Esophagus muscularis mucosa (tissue), 4 donors: ENCODE measurements around the gene EPB42. TPM values are rescaled to one million over a fixed set of nuclear protein-coding genes. Genes with fewer than 3 reads are reported as not detected.

Experiments
- DNase-seq: peaks from one replicate; pipeline ENCODE4 v3.0.0-alpha.2; 2017; ENCODE audit errors: extremely low spot score
- H3K27ac ChIP-seq, 4 donors: fragments of 200-600 bp; sonication (generic); replicated peaks in 1 of 4; 1 replicate in 3 of 4; 2 replicates in 1 of 4; pipeline ENCODE4 v1.5.1; 2016 to 2019; ENCODE audit warnings: mild to moderate bottlenecking in 1 of 4
- H3K27me3 ChIP-seq, 4 donors: fragments of 200-600 bp; sonication (generic); one replicate each; pipeline versions ENCODE4 v1.5.1 to v1.6.0; 2016 to 2019
- H3K36me3 ChIP-seq, 4 donors: fragments of 200-600 bp; sonication (generic); one replicate each; pipeline ENCODE4 v1.5.1; 2016 to 2019
- H3K4me1 ChIP-seq, 4 donors: fragments of 200-600 bp; sonication (generic); one replicate each; pipeline ENCODE4 v1.5.1; 2016 to 2019
- H3K4me3 ChIP-seq, 4 donors: fragments of 200-600 bp; sonication (generic); 1 replicate in 2 of 4; 2 replicates in 2 of 4; pipeline ENCODE4 v1.5.1; 2016 to 2019; ENCODE audit warnings: mild to moderate bottlenecking in 4 of 4, moderate library complexity in 1 of 4
- H3K9me3 ChIP-seq, 4 donors: fragments of 200-600 bp; sonication (generic); 1 replicate in 3 of 4; 2 replicates in 1 of 4; pipeline ENCODE4 v1.5.1; 2016 to 2019
- CTCF ChIP-seq, 3 experiments: fragments of 200-600 bp in 2 of 3; fragments of 450-650 bp in 1 of 3; sonication (generic) in 2 of 3; IDR thresholded peaks; one replicate each; pipeline ENCODE4 v1.5.1; 2017 to 2019; ENCODE audit warnings: antibody characterized with exemption in 3 of 3, mild to moderate bottlenecking in 2 of 3, moderate library complexity in 1 of 3
- EP300 ChIP-seq: sonication (generic); formaldehyde crosslinking; IDR thresholded peaks from one replicate; pipeline ENCODE4 v1.6.1; 2017; ENCODE audit warnings: antibody characterized with exemption
- POLR2A ChIP-seq: fragments of 450-650 bp; IDR thresholded peaks from one replicate; pipeline ENCODE4 v1.6.1; 2017; ENCODE audit warnings: antibody characterized with exemption, moderate library complexity, mild to moderate bottlenecking, low read depth
- POLR2AphosphoS5 ChIP-seq, 2 donors: sonication (generic); formaldehyde crosslinking; IDR thresholded peaks; one replicate each; pipeline ENCODE4 v1.6.1; 2017; ENCODE audit warnings: antibody characterized with exemption in 2 of 2
- WGBS: methylation state at CpG from one replicate; pipeline ENCODE4 v1.1.5; 2018; 5-methylcytosine and 5-hydroxymethylcytosine counted together
- intact Hi-C: fragments of 100-400 bp; cut with DNase I; formaldehyde crosslinking; loops from one replicate; pipeline ENCODE4 v1.15.1; 2023
- total RNA-seq, 4 donors: library from RNA; depleted of rRNA; stranded (reverse); fragments of >200 nt; gene quantifications; one replicate each; pipeline versions ENCODE4 v1.1.0 to v1.2.1, GENCODE V29; 2016

EPB42 gene
- total RNA-seq, 4 donors from 2014 or later: 0.33 TPM; not detected in 3

DNA sequence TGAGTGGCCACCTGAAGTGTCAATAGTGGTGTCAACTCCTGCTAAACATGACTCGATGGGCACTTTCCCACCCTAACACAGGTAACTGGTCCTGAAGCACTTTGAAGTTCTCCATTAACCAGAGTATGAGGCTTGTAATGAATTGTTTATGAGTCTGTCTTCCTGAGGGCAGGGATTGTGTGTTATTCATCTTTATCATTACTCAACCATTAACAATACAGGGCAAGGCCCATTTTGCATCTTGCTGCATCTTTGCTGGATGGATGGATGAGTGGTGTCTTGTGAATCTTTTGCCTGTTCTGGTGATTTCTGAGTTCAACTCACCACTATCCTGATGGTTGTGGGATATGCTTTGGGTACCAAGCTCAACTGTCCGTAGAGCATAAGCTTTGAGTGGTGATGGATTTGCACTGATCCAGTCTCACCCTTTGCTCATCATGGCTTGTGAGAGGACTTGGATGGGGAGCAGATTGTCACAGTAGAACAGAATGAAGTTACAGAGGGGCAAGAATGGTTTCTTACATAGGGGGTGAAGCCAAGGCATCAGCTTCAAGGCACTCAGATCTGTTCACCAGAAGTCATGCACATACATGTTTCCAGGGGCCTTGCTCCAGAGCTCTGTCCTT lies 22.3 kb upstream of the EPB42 start:
- 94% methylated on average over 2 of the region's 2 CpGs for WGBS
- TF ChIP-seq POLR2A: no peak
- TF ChIP-seq POLR2AphosphoS5 (IDR thresholded peaks at IDR 0.05): no peak
- TF ChIP-seq EP300: no peak
- TF ChIP-seq CTCF (IDR thresholded peaks at IDR 0.05): no peak
- intact Hi-C loops: no loop called here
- DNase-seq: no peak
- H3K4me1 ChIP-seq: peaks cover 0 to 6% (median 3%) of the 10 kb centered on the region in 4 donors
- no peak overlapping the region for H3K4me3 ChIP-seq
- no peaks in the 10 kb centered on the region for H3K9me3 ChIP-seq
- H3K36me3 ChIP-seq: no peaks in the 10 kb centered on the region
- peaks cover 0 to 13% (median 0%) of the 10 kb centered on the region in 4 donors for H3K27me3 ChIP-seq
- no peak overlapping the region for H3K27ac ChIP-seq

DNA sequence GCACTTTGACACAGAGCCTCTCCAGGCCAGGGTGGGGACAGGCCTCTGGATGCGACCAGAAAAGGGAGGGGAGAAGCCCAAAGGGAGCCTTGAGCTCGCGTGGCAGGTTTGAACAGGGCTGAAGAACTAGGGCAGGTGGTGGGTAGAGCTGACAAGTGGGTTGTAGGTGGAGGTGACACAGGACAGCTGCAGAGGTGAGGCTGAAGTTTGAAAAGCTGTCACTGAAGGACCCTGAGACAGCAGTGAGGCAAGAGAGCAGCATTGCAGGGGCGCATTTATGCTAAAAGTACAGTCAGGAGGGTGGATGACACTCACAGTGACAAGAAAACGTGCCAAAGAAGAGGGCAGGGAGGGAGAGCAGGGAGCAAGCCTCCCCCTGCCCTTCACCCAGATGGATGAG lies 21.8 kb upstream of the EPB42 start:
- peaks cover 0 to 6% (median 3%) of the 10 kb centered on the region in 4 donors for H3K4me1 ChIP-seq
- 81% methylated on average over 5 of the region's 5 CpGs for WGBS
- intact Hi-C loops: no loop called here

GRCh38 chr15:43241100-43241499 lies 20.3 kb upstream of the EPB42 start:
- TF ChIP-seq POLR2A (no peak), POLR2AphosphoS5 (IDR thresholded peaks at IDR 0.05) (peak; percentile 46 to 55)
- no peaks in the 10 kb centered on the region for H3K36me3 ChIP-seq
- no peak overlapping the region for H3K4me3 ChIP-seq
- DNase-seq: no peak
- no CpG with 5 or more reads among the region's 1 CpG for WGBS
- H3K27ac ChIP-seq: peak overlapping the region; percentile 23 to 59 (median 36)
- no peaks in the 10 kb centered on the region for H3K9me3 ChIP-seq
- intact Hi-C loops: no loop called here
- H3K4me1 ChIP-seq: peaks cover 0 to 6% (median 3%) of the 10 kb centered on the region in 4 donors
- peaks cover 0 to 17% (median 0%) of the 10 kb centered on the region in 4 donors for H3K27me3 ChIP-seq

More for the DNA sequence above, 21.8 kb upstream of the EPB42 start:
- TF ChIP-seq POLR2A (no peak), POLR2AphosphoS5 (IDR thresholded peaks at IDR 0.05) (no peak), CTCF (IDR thresholded peaks at IDR 0.05) (no peak), EP300 (no peak)
- no peak for DNase-seq
- no peak overlapping the region for H3K27ac ChIP-seq
- H3K36me3 ChIP-seq: no peaks in the 10 kb centered on the region
- H3K27me3 ChIP-seq: peaks cover 0 to 17% (median 0%) of the 10 kb centered on the region in 4 donors
- no peaks in the 10 kb centered on the region for H3K9me3 ChIP-seq
- H3K4me3 ChIP-seq: no peak overlapping the region

DNA sequence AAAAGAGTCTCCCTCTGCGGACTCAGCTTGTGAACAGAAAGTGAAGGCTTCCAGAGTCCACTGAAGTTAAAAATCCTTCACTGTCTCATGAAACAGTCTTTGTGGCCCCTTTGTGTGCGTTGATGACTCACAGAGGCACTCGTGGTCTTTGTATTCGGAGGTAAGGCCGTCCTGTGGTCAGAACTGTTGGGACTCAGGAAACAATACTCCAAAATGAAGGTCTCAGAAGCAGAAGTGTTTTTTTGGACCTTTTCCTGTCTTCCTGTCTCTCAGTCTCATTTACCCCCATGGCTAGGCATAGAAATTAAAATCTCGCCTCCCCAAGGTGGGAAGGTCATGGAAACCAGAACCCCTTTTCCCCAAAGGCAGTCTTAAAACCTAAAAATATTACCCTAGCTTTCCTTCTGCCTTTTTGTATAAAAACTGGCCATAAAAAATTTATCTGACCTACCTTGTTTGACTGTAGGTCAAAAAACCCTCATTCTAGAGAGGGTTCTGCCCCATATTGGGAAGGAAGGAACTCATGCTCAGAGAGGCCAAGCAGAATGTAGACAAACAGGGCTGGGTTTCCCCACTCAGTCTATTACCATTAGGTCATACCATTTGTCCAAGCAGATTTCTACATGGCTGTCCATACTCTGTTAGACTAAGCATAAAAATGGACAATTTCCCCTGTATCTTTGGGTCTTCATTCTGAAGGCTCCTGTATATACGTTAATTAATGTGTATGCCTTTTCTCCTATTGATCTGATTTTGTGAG lies 19.1 kb upstream of the EPB42 start:
- intact Hi-C loops: no loop called here
- Histone ChIP-seq H3K27me3 (peaks cover 0 to 17% (median 0%) of the 10 kb centered on the region in 4 donors), H3K4me1 (peaks cover 0 to 6% (median 3%) of the 10 kb centered on the region in 4 donors), H3K4me3 (no peak overlapping the region), H3K36me3 (no peaks in the 10 kb centered on the region), H3K27ac (no peak overlapping the region), H3K9me3 (no peaks in the 10 kb centered on the region)
- TF ChIP-seq CTCF (IDR thresholded peaks at IDR 0.05) (no peak), EP300 (no peak), POLR2AphosphoS5 (IDR thresholded peaks at IDR 0.05) (no peak), POLR2A (no peak)
- DNase-seq: no peak
- 75% methylated on average over 7 of the region's 7 CpGs for WGBS

- DNase-seq: no peak
- WGBS: 78% methylated on average over 8 of the region's 10 CpGs
- peaks cover 0 to 23% (median 0%) of the 10 kb centered on the region in 4 donors for H3K27me3 ChIP-seq
- H3K27ac ChIP-seq: no peak overlapping the region
- no peak overlapping the region for H3K4me3 ChIP-seq
- intact Hi-C loops: no loop called here
- H3K9me3 ChIP-seq: no peaks in the 10 kb centered on the region
- no peaks in the 10 kb centered on the region for H3K36me3 ChIP-seq
- TF ChIP-seq POLR2A (no peak), CTCF (IDR thresholded peaks at IDR 0.05) (no peak), POLR2AphosphoS5 (IDR thresholded peaks at IDR 0.05) (no peak), EP300 (no peak)
- H3K4me1 ChIP-seq: peaks cover 0 to 6% (median 3%) of the 10 kb centered on the region in 4 donors
Measured at GRCh38 chr15:43238671-43239131, 17.9 kb upstream of the EPB42 start.
